Ascending aorta (tissue), 2 donors: ENCODE measurements around the gene PAX3. TPM values are rescaled to one million over a fixed set of nuclear protein-coding genes. Genes with fewer than 3 reads are reported as not detected.
"Not testable (repeated sequence)": the region's sequence is repeated elsewhere in the genome, so short reads cannot be mapped to it uniquely, and the experiment has no call there.

Experiments used
- DNase-seq, 2 donors: peaks; one replicate each; pipeline ENCODE4 v3.0.0-alpha.2; 2019; ENCODE audit warnings: low spot score in 2 of 2
- H3K27ac ChIP-seq, 2 donors: fragments of 200-600 bp; sonication (generic); one replicate each; pipeline ENCODE4 v1.5.1; 2016 to 2017; ENCODE audit warnings: mild to moderate bottlenecking in 1 of 2
- H3K27me3 ChIP-seq: fragments of 200-600 bp; sonication (generic); one replicate; pipeline ENCODE4 v1.5.1; 2017
- H3K36me3 ChIP-seq, 2 donors: fragments of 200-600 bp; sonication (generic); one replicate each; pipeline ENCODE4 v1.5.1; 2016
- H3K4me1 ChIP-seq, 2 donors: fragments of 200-600 bp; sonication (generic); one replicate each; pipeline ENCODE4 v1.5.1; 2016 to 2017; ENCODE audit warnings: mild to moderate bottlenecking in 1 of 2
- H3K4me3 ChIP-seq, 2 donors: fragments of 200-600 bp; sonication (generic); one replicate each; pipeline ENCODE4 v1.5.1; 2016 to 2017; ENCODE audit warnings: mild to moderate bottlenecking in 1 of 2
- H3K9me3 ChIP-seq, 2 donors: fragments of 200-600 bp; sonication (generic); one replicate each; pipeline ENCODE4 v1.5.1; 2016
- intact Hi-C: fragments of 100-400 bp; cut with DNase I; formaldehyde crosslinking; loops from one replicate; pipeline ENCODE4 v1.15.1; 2023
- total RNA-seq: library from RNA; depleted of rRNA; stranded (reverse); fragments of >200 nt; gene quantifications from one replicate; pipeline ENCODE4 v1.1.0, GENCODE V29; 2016
- TF ChIP-seq, protein P1 (sequence below), 3 experiments: fragments of 200-600 bp in 2 of 3; fragments of 450-650 bp in 1 of 3; sonication (generic) in 2 of 3; IDR thresholded peaks; one replicate each; pipeline ENCODE4 v1.5.1; 2016 to 2019; ENCODE audit warnings: antibody characterized with exemption in 3 of 3, mild to moderate bottlenecking in 1 of 3, moderate library complexity in 1 of 3

Gene PAX3
- total RNA-seq, 1 donor from 2014 or later = not detected

DNA sequence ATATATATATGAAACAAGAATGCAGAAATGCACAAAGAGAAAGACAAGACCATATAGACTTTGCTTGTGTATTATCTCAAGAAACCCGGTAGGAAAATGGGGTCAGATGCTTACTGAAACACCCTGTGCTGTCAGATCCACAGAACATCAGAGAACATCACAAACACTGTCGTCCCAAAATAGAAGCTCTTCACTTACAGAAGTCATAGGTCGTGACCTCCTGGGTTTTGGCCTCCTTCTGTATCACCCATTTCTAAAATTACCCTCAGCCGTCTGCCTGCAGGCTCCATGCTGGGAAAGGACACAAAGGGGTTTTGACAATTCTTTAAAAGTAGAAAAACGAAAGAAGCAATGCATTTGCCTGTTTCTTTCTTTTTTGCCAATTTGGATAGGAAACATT is 137.9 kb downstream of the PAX3 start:
- H3K9me3 ChIP-seq = no peaks in the 10 kb centered on the region
- no peaks in the 10 kb centered on the region for H3K4me1 ChIP-seq
- no peak overlapping the region for H3K4me3 ChIP-seq
- H3K27ac ChIP-seq = no peak overlapping the region
- intact Hi-C loops = no loop called here
- no peaks in the 10 kb centered on the region for H3K36me3 ChIP-seq
- TF ChIP-seq, protein P1, sequence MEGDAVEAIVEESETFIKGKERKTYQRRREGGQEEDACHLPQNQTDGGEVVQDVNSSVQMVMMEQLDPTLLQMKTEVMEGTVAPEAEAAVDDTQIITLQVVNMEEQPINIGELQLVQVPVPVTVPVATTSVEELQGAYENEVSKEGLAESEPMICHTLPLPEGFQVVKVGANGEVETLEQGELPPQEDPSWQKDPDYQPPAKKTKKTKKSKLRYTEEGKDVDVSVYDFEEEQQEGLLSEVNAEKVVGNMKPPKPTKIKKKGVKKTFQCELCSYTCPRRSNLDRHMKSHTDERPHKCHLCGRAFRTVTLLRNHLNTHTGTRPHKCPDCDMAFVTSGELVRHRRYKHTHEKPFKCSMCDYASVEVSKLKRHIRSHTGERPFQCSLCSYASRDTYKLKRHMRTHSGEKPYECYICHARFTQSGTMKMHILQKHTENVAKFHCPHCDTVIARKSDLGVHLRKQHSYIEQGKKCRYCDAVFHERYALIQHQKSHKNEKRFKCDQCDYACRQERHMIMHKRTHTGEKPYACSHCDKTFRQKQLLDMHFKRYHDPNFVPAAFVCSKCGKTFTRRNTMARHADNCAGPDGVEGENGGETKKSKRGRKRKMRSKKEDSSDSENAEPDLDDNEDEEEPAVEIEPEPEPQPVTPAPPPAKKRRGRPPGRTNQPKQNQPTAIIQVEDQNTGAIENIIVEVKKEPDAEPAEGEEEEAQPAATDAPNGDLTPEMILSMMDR (IDR thresholded peaks at IDR 0.05) = no peak
- no peak for DNase-seq
- no peaks in the 10 kb centered on the region for H3K27me3 ChIP-seq

DNA sequence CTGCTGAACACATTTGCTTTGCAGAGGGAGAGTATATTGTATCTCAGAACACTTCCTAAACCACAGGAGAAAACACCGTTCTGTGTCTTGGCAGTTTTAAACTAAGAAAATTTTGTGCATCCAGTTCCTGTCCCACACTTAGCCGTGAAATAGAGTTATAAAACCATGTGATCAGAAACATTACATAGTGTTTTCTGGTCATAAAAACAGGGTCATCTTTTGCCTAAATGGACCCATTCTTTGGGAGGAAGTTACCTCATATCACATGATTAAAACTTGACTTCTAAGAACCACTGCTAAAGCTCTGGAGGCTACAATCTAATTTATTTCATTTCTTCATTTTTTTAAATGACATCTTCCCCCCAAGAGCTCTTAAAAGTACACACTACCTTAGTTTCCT is 138.7 kb downstream of the PAX3 start:
- no peaks in the 10 kb centered on the region for H3K36me3 ChIP-seq
- no peak overlapping the region for H3K4me3 ChIP-seq
- H3K4me1 ChIP-seq = no peaks in the 10 kb centered on the region
- no peaks in the 10 kb centered on the region for H3K9me3 ChIP-seq
- H3K27me3 ChIP-seq = no peaks in the 10 kb centered on the region
- H3K27ac ChIP-seq = no peak overlapping the region
- DNase-seq = no peak
- TF ChIP-seq, protein P1 (IDR thresholded peaks at IDR 0.05) = no peak
- intact Hi-C loops = no loop called here

DNA sequence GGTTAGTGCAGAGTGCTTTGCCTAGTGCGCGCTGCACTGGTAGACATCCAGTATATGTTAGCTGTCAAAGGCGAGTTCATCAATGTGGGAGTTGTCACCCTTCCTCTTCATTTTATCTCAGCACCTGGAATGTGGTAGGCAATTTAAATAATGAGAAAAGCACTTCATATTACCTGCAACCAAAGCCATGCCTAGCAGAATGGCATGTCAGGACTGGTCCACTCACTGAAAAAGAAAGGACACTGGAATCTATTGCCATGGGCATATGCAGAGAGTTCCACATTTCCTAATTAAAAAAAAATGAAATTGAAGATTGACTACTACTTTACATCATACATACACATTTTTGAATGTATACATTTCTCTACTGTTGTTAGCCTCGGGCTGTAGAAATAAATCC is 139.6 kb downstream of the PAX3 start:
- Histone ChIP-seq H3K9me3 (no peaks in the 10 kb centered on the region), H3K4me3 (no peak overlapping the region), H3K27ac (no peak overlapping the region), H3K36me3 (no peaks in the 10 kb centered on the region), H3K27me3 (no peaks in the 10 kb centered on the region), H3K4me1 (no peaks in the 10 kb centered on the region)
- intact Hi-C loops = no loop called here
- DNase-seq = no peak
- TF ChIP-seq, protein P1 (IDR thresholded peaks at IDR 0.05) = no peak

GRCh38 chr2:222155003-222155664 is 143.7 kb downstream of the PAX3 start:
- H3K4me1 ChIP-seq, H3K27me3 ChIP-seq, H3K27ac ChIP-seq, H3K9me3 ChIP-seq, H3K36me3 ChIP-seq, DNase-seq, H3K4me3 ChIP-seq, intact Hi-C loops: not testable (repeated sequence)

Other genes with a start within 250 kb of the PAX3 start
- gene SGPP2, start 125.5 kb upstream of the PAX3 start, total RNA-seq = 0.21 TPM